Heart left ventricle (tissue), 13 donors: ENCODE data around the gene PRKRIP1.

ENCODE experiments used
- CTCF ChIP-seq, 12 donors: fragments of 200-600 bp; sonication (generic) in 4 of 12; IDR thresholded peaks; one replicate each; pipeline versions ENCODE4 v1.5.0 to v1.8.0; 2018 to 2022; ENCODE audit warnings: antibody characterized with exemption in 12 of 12, mild to moderate bottlenecking in 5 of 12
- POLR2A ChIP-seq, 2 donors: fragments of 450-650 bp; IDR thresholded peaks; one replicate each; pipeline ENCODE4 v1.6.1; 2017; ENCODE audit warnings: antibody characterized with exemption in 2 of 2, mild to moderate bottlenecking in 2 of 2, moderate library complexity in 2 of 2
- donor health status: ischemic (EF 13 %, LVEDD 7.1; RV severe dilation, severe dysfunction).
- donor health status: DM: no; HTN: yes; CAD: no.
- donor health status: DM: no; HTN: no; CAD: no.
- donor health status: ischemic (EF 25% LVEDD 6.9; RV normal size, moderate dysfunction).
- donor health status: ischemic (EF 25% LVEDD 5.7; RV mildly dilated, moderate dysfunction).
- donor health status: ischemic (EF 35%, LVEDD 5.7; RV mildly dilated, moderate dysfunction).
- donor health status: nonischemic (EF 11% LVEDD 7.7; RV severe dilation, severe dysfunction).
- donor health status: DM: yes; HTN: yes; CAD: no.
- donor health status: PGD.
- donor health status: ischemic (EF 29% LVEDD 5.4; RV normal size, mild dysfunction).
- donor health status: nonischemic (EF 23%, LVEDD 6.1; RV moderate dilation, normal function).

- TF ChIP-seq POLR2A (IDR thresholded peaks at IDR 0.05) (no peak), CTCF (IDR thresholded peaks at IDR 0.05) (no peak)
These were observed 20.2 kb downstream of the PRKRIP1 start for GRCh38 chr7:102416406-102416805.
